Tibial nerve (tissue), 4 donors: ENCODE data around the gene MRTFA. TPM values are rescaled to one million over a fixed set of nuclear protein-coding genes. Genes with fewer than 3 reads are reported as not detected.

Source experiments
- DNase-seq, 2 donors: peaks; one replicate each; pipeline ENCODE4 v3.0.0-alpha.2; 2019; ENCODE audit warnings: low spot score in 2 of 2
- H3K27ac ChIP-seq, 4 donors: fragments of 200-600 bp; sonication (generic) in 3 of 4; one replicate each; pipeline ENCODE4 v1.5.1; 2017 to 2019; ENCODE audit warnings: mild to moderate bottlenecking in 1 of 4
- H3K27me3 ChIP-seq, 2 donors: fragments of 200-600 bp; sonication (generic) in 1 of 2; one replicate each; pipeline versions ENCODE4 v1.5.1 to v1.6.0; 2017 to 2019
- H3K36me3 ChIP-seq, 3 donors: fragments of 200-600 bp; sonication (generic); one replicate each; pipeline ENCODE4 v1.5.1; 2018 to 2019
- H3K4me1 ChIP-seq, 4 donors: fragments of 200-600 bp; sonication (generic) in 3 of 4; one replicate each; pipeline ENCODE4 v1.5.1; 2017 to 2019
- H3K4me3 ChIP-seq, 4 donors: fragments of 200-600 bp; sonication (generic) in 3 of 4; one replicate each; pipeline ENCODE4 v1.5.1; 2017 to 2019; ENCODE audit warnings: mild to moderate bottlenecking in 1 of 4, moderate library complexity in 1 of 4
- H3K9me3 ChIP-seq, 4 donors: fragments of 200-600 bp; sonication (generic) in 3 of 4; one replicate each; pipeline ENCODE4 v1.5.1; 2017 to 2019
- EP300 ChIP-seq, 2 donors: sonication (generic); formaldehyde crosslinking; IDR thresholded peaks; one replicate each; pipeline ENCODE4 v1.6.1; 2017; ENCODE audit warnings: antibody characterized with exemption in 2 of 2, mild to moderate bottlenecking in 1 of 2
- POLR2A ChIP-seq, 2 donors: fragments of 450-650 bp; IDR thresholded peaks; one replicate each; pipeline ENCODE4 v1.6.1; 2017; ENCODE audit warnings: antibody characterized with exemption in 2 of 2, mild to moderate bottlenecking in 2 of 2, moderate library complexity in 2 of 2
- WGBS, 2 donors: methylation state at CpG; one replicate each; pipeline ENCODE4 v1.1.5; 2018; 5-methylcytosine and 5-hydroxymethylcytosine counted together
- total RNA-seq, 4 donors: library from RNA; depleted of rRNA; stranded (reverse); fragments of >200 nt; gene quantifications; one replicate each; pipeline ENCODE4 v1.1.0, GENCODE V29; 2016
- TF ChIP-seq, protein P1 (sequence below), 5 experiments: fragments of 200-600 bp in 3 of 5; fragments of 450-650 bp in 2 of 5; sonication (generic) in 3 of 5; IDR thresholded peaks; one replicate each; pipeline ENCODE4 v1.5.1; 2016 to 2019; ENCODE audit warnings: antibody characterized with exemption in 5 of 5, mild to moderate bottlenecking in 3 of 5, moderate library complexity in 2 of 5

MRTFA gene
- total RNA-seq, 4 donors from 2014 or later = 69.7 to 119 (median 104) TPM

DNA sequence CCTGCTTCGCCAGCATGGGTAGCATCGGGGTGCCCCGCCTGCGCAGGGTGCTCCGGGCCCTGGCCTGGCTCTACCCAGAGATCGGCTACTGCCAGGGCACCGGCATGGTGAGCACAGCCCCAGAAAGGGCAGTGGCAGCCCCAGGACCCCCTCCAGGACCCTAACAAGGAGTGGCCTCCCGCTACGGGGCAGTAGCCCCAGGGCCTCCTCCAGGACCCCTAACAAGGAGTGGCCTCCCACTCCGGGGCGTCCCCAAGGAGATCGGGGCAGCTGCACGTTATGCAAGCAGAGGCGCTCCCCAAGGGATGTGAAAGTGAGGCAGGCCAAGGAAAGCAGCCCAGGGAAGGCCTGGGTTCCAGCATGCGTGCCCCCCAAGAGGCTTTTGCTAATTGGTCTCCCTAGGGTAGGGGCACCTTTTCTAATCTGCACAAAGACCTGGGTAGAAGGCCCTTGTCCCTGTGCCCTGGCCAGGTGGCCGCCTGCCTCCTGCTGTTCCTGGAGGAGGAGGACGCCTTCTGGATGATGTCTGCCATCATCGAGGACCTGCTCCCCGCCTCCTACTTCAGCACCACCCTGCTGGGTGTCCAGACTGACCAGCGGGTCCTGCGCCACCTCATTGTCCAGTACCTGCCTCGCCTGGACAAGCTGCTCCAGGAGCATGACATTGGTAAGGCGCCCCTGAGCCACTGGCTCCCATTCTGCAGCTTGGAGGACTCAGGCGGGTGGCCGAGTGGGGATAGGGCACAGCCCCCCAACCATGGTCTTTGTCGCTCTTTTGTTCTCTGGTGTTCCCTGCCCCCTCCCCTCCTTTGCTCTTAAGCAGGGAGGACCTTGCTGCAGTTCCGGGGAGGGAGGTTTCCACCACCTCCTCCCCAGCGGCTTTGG is 231.1 kb downstream of the MRTFA start:
- WGBS, 2 donors = 79 to 94% methylated on average over 20 to 24 of the region's 28 CpGs

DNA sequence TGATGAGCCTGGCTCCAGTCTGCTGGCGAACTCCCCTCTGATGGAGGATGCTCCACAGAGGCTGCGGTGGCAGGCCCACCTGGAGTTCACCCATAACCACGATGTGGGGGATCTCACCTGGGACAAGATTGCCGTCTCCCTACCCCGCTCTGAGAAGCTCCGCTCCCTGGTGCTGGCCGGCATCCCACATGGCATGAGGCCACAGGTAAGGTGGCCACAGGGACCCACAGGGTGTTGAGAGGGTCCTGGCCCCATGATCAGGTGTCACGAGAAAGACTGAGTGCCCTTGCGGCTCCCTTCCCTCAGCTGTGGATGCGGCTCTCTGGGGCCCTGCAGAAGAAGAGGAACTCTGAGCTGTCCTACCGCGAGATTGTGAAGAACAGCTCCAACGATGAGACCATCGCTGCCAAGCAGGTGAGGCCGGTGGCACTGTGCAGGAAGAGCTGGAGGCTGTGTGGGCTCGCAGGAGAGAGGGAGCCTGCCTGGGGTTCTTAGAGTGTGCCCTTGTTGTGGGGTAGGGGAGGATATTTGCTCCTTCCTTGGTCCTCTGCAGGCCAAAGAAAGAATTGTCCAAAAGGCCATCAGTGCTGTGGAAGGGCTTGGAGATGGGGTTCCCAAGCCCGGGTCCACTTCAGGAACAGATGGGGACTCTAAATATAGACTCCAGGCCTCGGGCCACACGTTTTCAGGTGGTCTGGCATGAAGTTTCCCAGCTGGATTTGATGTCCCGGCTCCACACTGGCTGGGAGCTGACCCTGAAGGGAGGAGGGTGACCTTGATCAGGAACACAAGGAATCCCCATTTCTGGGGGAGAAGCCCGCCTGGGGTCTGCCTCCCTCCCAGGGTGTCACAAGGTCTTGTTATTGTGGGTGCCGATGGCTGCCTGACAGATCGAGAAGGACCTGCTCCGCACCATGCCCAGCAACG is 232.0 kb downstream of the MRTFA start:
- Histone ChIP-seq H3K9me3 (no peaks in the 10 kb centered on the region), H3K4me1 (peaks cover 0 to 4% (median 0%) of the 10 kb centered on the region in 4 donors), H3K4me3 (no peak overlapping the region), H3K27me3 (no peaks in the 10 kb centered on the region), H3K27ac (no peak overlapping the region), H3K36me3 (peaks cover 0 to 93% (median 17%) of the 10 kb centered on the region in 3 donors)
- 86% methylated on average over 21 to 25 of the region's 25 CpGs for WGBS, 2 donors
- DNase-seq = no peak
- TF ChIP-seq, protein P1, sequence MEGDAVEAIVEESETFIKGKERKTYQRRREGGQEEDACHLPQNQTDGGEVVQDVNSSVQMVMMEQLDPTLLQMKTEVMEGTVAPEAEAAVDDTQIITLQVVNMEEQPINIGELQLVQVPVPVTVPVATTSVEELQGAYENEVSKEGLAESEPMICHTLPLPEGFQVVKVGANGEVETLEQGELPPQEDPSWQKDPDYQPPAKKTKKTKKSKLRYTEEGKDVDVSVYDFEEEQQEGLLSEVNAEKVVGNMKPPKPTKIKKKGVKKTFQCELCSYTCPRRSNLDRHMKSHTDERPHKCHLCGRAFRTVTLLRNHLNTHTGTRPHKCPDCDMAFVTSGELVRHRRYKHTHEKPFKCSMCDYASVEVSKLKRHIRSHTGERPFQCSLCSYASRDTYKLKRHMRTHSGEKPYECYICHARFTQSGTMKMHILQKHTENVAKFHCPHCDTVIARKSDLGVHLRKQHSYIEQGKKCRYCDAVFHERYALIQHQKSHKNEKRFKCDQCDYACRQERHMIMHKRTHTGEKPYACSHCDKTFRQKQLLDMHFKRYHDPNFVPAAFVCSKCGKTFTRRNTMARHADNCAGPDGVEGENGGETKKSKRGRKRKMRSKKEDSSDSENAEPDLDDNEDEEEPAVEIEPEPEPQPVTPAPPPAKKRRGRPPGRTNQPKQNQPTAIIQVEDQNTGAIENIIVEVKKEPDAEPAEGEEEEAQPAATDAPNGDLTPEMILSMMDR (IDR thresholded peaks at IDR 0.05) = no peak
- TF ChIP-seq EP300 (IDR thresholded peaks at IDR 0.05) (no peak), POLR2A (IDR thresholded peaks at IDR 0.05) (no peak)

More for the DNA sequence above, 231.1 kb downstream of the MRTFA start:
- peaks cover 0 to 100% (median 17%) of the 10 kb centered on the region in 3 donors for H3K36me3 ChIP-seq
- H3K4me1 ChIP-seq = no peaks in the 10 kb centered on the region
- H3K27me3 ChIP-seq = no peaks in the 10 kb centered on the region
- DNase-seq = no peak
- no peak overlapping the region for H3K4me3 ChIP-seq
- TF ChIP-seq, protein P1 (IDR thresholded peaks at IDR 0.05) = no peak
- TF ChIP-seq POLR2A (IDR thresholded peaks at IDR 0.05) = no peak
- no peak for TF ChIP-seq EP300 (IDR thresholded peaks at IDR 0.05)
- H3K27ac ChIP-seq = no peak overlapping the region
- H3K9me3 ChIP-seq = no peaks in the 10 kb centered on the region

DNA sequence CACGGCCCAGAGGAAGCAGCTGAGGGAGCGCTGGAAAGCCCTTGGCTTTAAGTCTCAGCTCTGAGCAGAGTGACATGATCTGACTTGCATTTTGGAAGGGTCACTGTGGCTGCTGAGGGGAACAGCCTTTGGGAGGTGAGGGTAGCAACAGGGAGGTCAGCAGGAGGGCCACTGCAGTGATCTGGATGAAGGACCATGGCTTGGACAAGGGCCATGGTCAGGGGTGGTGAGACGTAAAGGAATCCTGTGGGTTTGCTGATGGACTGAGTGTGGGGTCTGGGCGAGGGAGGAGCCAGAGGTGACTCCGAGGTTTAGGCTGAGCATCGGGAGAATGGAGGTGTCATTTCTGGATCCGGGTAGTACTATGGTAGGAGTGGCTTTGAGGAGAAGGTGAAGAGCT is 232.9 kb downstream of the MRTFA start:
- 82 to 87% methylated on average over 7 of the region's 7 CpGs for WGBS, 2 donors
- H3K36me3 ChIP-seq = peaks cover 0 to 85% (median 17%) of the 10 kb centered on the region in 3 donors
- TF ChIP-seq POLR2A (IDR thresholded peaks at IDR 0.05) (no peak), EP300 (IDR thresholded peaks at IDR 0.05) (no peak)
- TF ChIP-seq, protein P1 (IDR thresholded peaks at IDR 0.05) = no peak
- H3K27ac ChIP-seq = no peak overlapping the region
- H3K27me3 ChIP-seq = no peaks in the 10 kb centered on the region
- no peak overlapping the region for H3K4me3 ChIP-seq
- no peaks in the 10 kb centered on the region for H3K9me3 ChIP-seq
- peaks cover 0 to 5% (median 0%) of the 10 kb centered on the region in 4 donors for H3K4me1 ChIP-seq
- no peak for DNase-seq

DNA sequence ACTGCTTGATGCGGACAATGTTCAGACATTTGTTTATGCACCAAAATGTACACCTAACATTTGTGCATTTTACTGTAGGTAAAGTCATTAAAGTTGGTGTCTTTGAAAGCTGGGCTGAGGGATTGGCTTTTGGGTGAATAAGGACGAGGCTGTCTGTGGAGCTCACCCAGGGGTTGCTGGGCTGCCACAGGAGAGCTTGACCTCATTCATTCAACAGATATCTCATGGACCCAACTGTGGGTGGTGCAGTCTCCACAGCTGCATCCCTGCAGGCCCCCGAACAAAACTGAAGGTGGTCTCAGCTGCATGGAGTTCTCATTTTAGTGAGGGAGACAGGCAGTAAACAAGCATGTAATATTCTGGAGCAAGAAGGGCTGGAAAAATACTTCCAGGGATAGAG is 233.4 kb downstream of the MRTFA start:
- Histone ChIP-seq H3K27me3 (no peaks in the 10 kb centered on the region), H3K36me3 (peaks cover 0 to 80% (median 17%) of the 10 kb centered on the region in 3 donors), H3K9me3 (no peaks in the 10 kb centered on the region), H3K4me1 (peaks cover 0 to 5% (median 0%) of the 10 kb centered on the region in 4 donors), H3K4me3 (no peak overlapping the region), H3K27ac (no peak overlapping the region)
- TF ChIP-seq EP300 (IDR thresholded peaks at IDR 0.05) (no peak), POLR2A (IDR thresholded peaks at IDR 0.05) (no peak)
- TF ChIP-seq, protein P1 (IDR thresholded peaks at IDR 0.05) = no peak
- no peak for DNase-seq
- WGBS, 2 donors = 80% methylated on average over 3 of the region's 3 CpGs
